ENCODE data around the gene AK8. TPM values are rescaled to one million over a fixed set of nuclear protein-coding genes. Genes with fewer than 3 reads are reported as not detected.

The AK8 gene
- total and polyA plus RNA-seq, 9 of the 15 experiments (the other 6 are each of a cell fraction or from before 2014, with no cell fraction given), result 0.06 to 0.37 TPM; not detected in 7

DNA sequence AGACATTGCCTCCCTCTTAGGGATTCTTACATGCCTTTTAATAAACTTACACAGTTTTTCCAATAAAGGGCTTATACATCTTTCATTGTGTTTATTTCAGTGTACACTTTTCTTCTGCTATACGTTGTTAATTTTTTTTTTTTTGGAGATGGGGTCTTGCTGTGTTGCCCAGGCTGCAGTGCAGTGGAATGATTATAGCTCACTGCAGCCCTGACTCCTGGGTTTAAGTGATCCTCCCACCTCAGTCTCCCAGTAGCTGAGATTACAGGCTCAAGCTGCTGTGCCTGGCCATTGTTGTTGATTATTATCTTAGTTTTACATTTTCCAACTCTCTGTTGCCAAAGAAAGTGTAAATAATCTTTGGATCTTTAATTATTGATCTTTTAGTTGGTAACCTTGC lies 118.0 kb downstream of the AK8 start:
- no peak overlapping the region for H3K27ac ChIP-seq (ENCODE audit: extremely low read depth, low read depth, low read length)
- no peak overlapping the region for H3K4me2 ChIP-seq (ENCODE audit: insufficient read depth, low read length)
- H4K20me1 ChIP-seq (replicated peaks; ENCODE audit: control insufficient read depth, insufficient read depth, low read length), result no peaks in the 10 kb centered on the region
- CTCF ChIA-PET (ENCODE audit: low intra/inter-chr PET ratio), result no interaction called here
- TF ChIP-seq ZNF586 (CRISPR knock-in tag; conservative IDR thresholded peaks at IDR 0.05), result no peak
- peak; percentile 81 for TF ChIP-seq ZNF121 (CRISPR knock-in tag; conservative IDR thresholded peaks at IDR 0.05)
- FAIRE-seq (no peak), DNase-seq (ENCODE audit: extremely low read depth in 1 of 4, low spot score in 3 of 4) (no peak), ATAC-seq (no peak)
- no peak overlapping the region for H3K9ac ChIP-seq (ENCODE audit: insufficient read depth in 1 of 2, low read depth in 2 of 2, low read length in 2 of 2)
- no peak overlapping the region for H3K4me3 ChIP-seq
- WGBS (ENCODE audit: insufficient coverage, low coverage, missing lambda C conversion rate), result 0% methylated on average over 1 of the region's 1 CpG
- no peaks in the 10 kb centered on the region for H3K79me2 ChIP-seq (ENCODE audit: control insufficient read depth, insufficient read depth, low read length)
- POLR2A ChIA-PET, result interaction anchor here (1.5 kb wide), 1 partner anchor 9 kb away, joined by 4 read pairs; no protein-coding TSS in a partner anchor
- no peaks in the 10 kb centered on the region for H3K4me1 ChIP-seq (replicated peaks in 1 of 2; ENCODE audit: control insufficient read depth in 2 of 2, insufficient read depth in 2 of 2, low read length in 2 of 2)
- H2AFZ ChIP-seq (ENCODE audit: low read depth, low read length), result no peak overlapping the region
- peaks cover 37 to 47% of the 10 kb centered on the region in 2 experiments for H3K27me3 ChIP-seq (ENCODE audit: control insufficient read depth in 2 of 2, insufficient read depth in 2 of 2, low read length in 2 of 2)
- H3K9me3 ChIP-seq (replicated peaks; ENCODE audit: control insufficient read depth, insufficient read depth, low read depth, low read length), result no peaks in the 10 kb centered on the region
- intact Hi-C loops (cut with micrococcal nuclease) (loop anchor here (5.0 kb wide), 1 partner anchor 37 kb away; no protein-coding TSS in a partner anchor), in situ Hi-C loops (cut with MboI) (no loop called here)
- no TSS peak for BruUV-seq (replicated peaks)
- no peaks in the 10 kb centered on the region for H3K9me1 ChIP-seq (ENCODE audit: control insufficient read depth, insufficient read depth, low read length)
- H3K36me3 ChIP-seq (ENCODE audit: control insufficient read depth, insufficient read depth, low read length), result no peaks in the 10 kb centered on the region

GRCh38 chr9:132757016-132757415 lies 121.1 kb downstream of the AK8 start:
- no peak for FAIRE-seq
- Histone ChIP-seq H3K4me2 (ENCODE audit: insufficient read depth, low read length) (no peak overlapping the region), H3K27me3 (ENCODE audit: control insufficient read depth in 2 of 2, insufficient read depth in 2 of 2, low read length in 2 of 2) (peaks cover 52 to 68% of the 10 kb centered on the region in 2 experiments), H3K4me1 (replicated peaks in 1 of 2; ENCODE audit: control insufficient read depth in 2 of 2, insufficient read depth in 2 of 2, low read length in 2 of 2) (no peaks in the 10 kb centered on the region), H2AFZ (ENCODE audit: low read depth, low read length) (no peak overlapping the region), H3K27ac (ENCODE audit: extremely low read depth, low read depth, low read length) (no peak overlapping the region), H4K20me1 (replicated peaks; ENCODE audit: control insufficient read depth, insufficient read depth, low read length) (no peaks in the 10 kb centered on the region), H3K4me3 (no peak overlapping the region), H3K36me3 (ENCODE audit: control insufficient read depth, insufficient read depth, low read length) (no peaks in the 10 kb centered on the region), H3K9me3 (replicated peaks; ENCODE audit: control insufficient read depth, insufficient read depth, low read depth, low read length) (no peaks in the 10 kb centered on the region), H3K9me1 (ENCODE audit: control insufficient read depth, insufficient read depth, low read length) (no peaks in the 10 kb centered on the region), H3K79me2 (ENCODE audit: control insufficient read depth, insufficient read depth, low read length) (no peaks in the 10 kb centered on the region), H3K9ac (ENCODE audit: insufficient read depth in 1 of 2, low read depth in 2 of 2, low read length in 2 of 2) (no peak overlapping the region)
- ATAC-seq, result no peak
- in situ Hi-C loops (cut with MboI), result no loop called here
- no TSS peak for BruUV-seq (replicated peaks)
- 14% methylated on average over 18 of the region's 18 CpGs for WGBS (ENCODE audit: insufficient coverage, low coverage, missing lambda C conversion rate)
- no peak for DNase-seq (ENCODE audit: extremely low read depth in 1 of 4, low spot score in 3 of 4)
- ChIA-PET POLR2A (interaction anchor here (1.3 kb wide), 1 partner anchor 8 kb away, joined by 3 read pairs; no protein-coding TSS in a partner anchor), CTCF (ENCODE audit: low intra/inter-chr PET ratio) (no interaction called here)
- intact Hi-C loops (cut with micrococcal nuclease), result no loop called here
- TF ChIP-seq ZNF699 (CRISPR knock-in tag; IDR thresholded peaks at IDR 0.05; ENCODE audit: insufficient replicate concordance) (no peak), ASH1L (IDR thresholded peaks at IDR 0.05; ENCODE audit: borderline replicate concordance, low read depth, partially characterized antibody) (no peak), PHF20 (IDR thresholded peaks at IDR 0.05; ENCODE audit: partially characterized antibody) (no peak), TSC22D4 (tag; IDR thresholded peaks at IDR 0.05) (no peak), ZNF561 (CRISPR knock-in tag; conservative IDR thresholded peaks at IDR 0.05) (no peak), ZNF717 (CRISPR knock-in tag; IDR thresholded peaks at IDR 0.05) (no peak), RBBP5 (IDR thresholded peaks at IDR 0.05; ENCODE audit: borderline replicate concordance, insufficient read depth, low read length, poor library complexity, severe bottlenecking) (no peak), ETV6 (IDR thresholded peaks at IDR 0.05; ENCODE audit: borderline replicate concordance in 1 of 2, low read depth in 2 of 2, low read length in 1 of 2) (no peak), ETV6 (CRISPR knock-in tag; IDR thresholded peaks at IDR 0.05; ENCODE audit: borderline replicate concordance) (no peak), SRF (CRISPR knock-in tag; IDR thresholded peaks at IDR 0.05) (no peak), RFX1 (IDR thresholded peaks at IDR 0.05) (0 out of 2 replicates have a peak, but pooled peaks have one; percentile 18), CBX2 (IDR thresholded peaks at IDR 0.05; ENCODE audit: insufficient read depth, low read length, poor library complexity, severe bottlenecking) (peak; percentile 53), NFIC (IDR thresholded peaks at IDR 0.05) (no peak), NR4A1 (CRISPR knock-in tag; IDR thresholded peaks at IDR 0.05) (no peak), NR4A1 (tag; IDR thresholded peaks at IDR 0.05) (no peak)
- TF ChIP-seq, protein P1, sequence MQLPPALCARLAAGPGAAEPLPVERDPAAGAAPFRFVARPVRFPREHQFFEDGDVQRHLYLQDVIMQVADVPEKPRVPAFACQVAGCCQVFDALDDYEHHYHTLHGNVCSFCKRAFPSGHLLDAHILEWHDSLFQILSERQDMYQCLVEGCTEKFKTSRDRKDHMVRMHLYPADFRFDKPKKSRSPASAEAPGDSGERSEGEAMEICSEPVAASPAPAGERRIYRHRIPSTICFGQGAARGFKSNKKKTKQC (CRISPR knock-in tag; IDR thresholded peaks at IDR 0.05), result no peak

Measured in K562 (cell line).